ENCODE measurements around the gene IGFALS.

GRCh38 chr16:1812732-1813163 lies 19.2 kb upstream of the IGFALS start:
- TF ChIP-seq CREB1 (CRISPR knock-in tag; IDR thresholded peaks at IDR 0.05; ENCODE audit: low read depth) (no peak), CTCF (conservative IDR thresholded peaks at IDR 0.05; ENCODE audit: low read depth in 2 of 2) (peak; percentile 66 to 72), STAT1 (IDR thresholded peaks at IDR 0.05; ENCODE audit: unreplicated experiment) (no peak), POLR2AphosphoS5 (IDR thresholded peaks at IDR 0.05; ENCODE audit: low read depth) (no peak), EZH2 (IDR thresholded peaks at IDR 0.05; ENCODE audit: low read depth, unreplicated experiment) (no peak), JUNB (IDR thresholded peaks at IDR 0.05; ENCODE audit: unreplicated experiment) (no peak), NANOG (IDR thresholded peaks at IDR 0.05; ENCODE audit: borderline replicate concordance) (no peak), EZH2phosphoT487 (IDR thresholded peaks at IDR 0.05; ENCODE audit: unreplicated experiment) (no peak), REST (IDR thresholded peaks at IDR 0.05; ENCODE audit: unreplicated experiment) (no peak)

Measured in GM23338 (cell line).